Loucy (cell line): ENCODE data around the gene ZNF429.

Source experiments
- CTCF ChIP-seq: fragments of 200-600 bp; sonication (generic); conservative IDR thresholded peaks from 2 replicates; pipeline ENCODE4 v1.5.1; 2014; ENCODE audit warnings: mild to moderate bottlenecking, antibody characterized with exemption, low read length
- EZH2phosphoT487 ChIP-seq: fragments of 200-600 bp; IDR thresholded peaks from 2 replicates; pipeline ENCODE4 v1.6.1; 2018; ENCODE audit warnings: antibody characterized with exemption, mild to moderate bottlenecking, moderate library complexity, borderline replicate concordance

DNA sequence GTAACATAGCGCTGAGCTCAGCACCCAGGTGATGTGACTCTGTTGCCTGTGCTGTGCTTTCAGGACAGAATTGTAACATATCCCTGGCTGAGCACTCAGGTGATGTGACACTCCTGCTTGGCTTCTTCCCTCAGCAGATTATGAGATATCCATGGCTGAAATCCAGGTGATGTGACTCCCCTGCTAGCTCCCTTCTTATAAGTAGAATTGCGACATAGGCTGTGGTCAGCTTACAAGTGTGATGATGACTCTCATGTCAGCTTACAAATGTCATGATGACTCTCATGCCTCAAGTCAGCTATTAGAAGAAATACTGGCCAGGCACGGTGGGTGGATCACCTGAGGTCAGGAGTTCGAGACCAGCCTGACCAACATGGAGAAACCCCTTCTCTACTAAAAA is 14.3 kb upstream of the ZNF429 start:
- TF ChIP-seq CTCF, result no peak
- no peak for TF ChIP-seq EZH2phosphoT487
